Kidney (tissue), 14 donors: ENCODE results near the gene CDC5L. TPM values are rescaled to one million over a fixed set of nuclear protein-coding genes. Genes with fewer than 3 reads are reported as not detected.

Source experiments
- DNase-seq, 5 donors: peaks; one replicate each; pipeline ENCODE4 v3.0.0-alpha.2; 2013 to 2020
- FAIRE-seq: peaks from 2 replicates; lab custom pipeline; 2012; peaks lifted over from hg19 to GRCh38; lab: Jason Lieb, UNC
- H3K27ac ChIP-seq, 2 donors: one replicate each; pipeline ENCODE4 v1.7.0; 2013; ENCODE audit warnings: low read depth in 2 of 2, low read length in 2 of 2, inconsistent platforms in 1 of 2
- H3K27me3 ChIP-seq: one replicate; pipeline ENCODE4 v1.7.1; 2013; ENCODE audit warnings: low read length, inconsistent platforms; ENCODE audit not compliant: control insufficient read depth, insufficient read depth
- H3K36me3 ChIP-seq, 3 donors: one replicate each; pipeline versions ENCODE4 v1.7.0 to v1.7.1; 2013; ENCODE audit warnings: low read length in 3 of 3, control low read depth in 1 of 3, inconsistent platforms in 1 of 3; ENCODE audit not compliant: insufficient read depth in 3 of 3, control insufficient read depth in 2 of 3
- H3K4me1 ChIP-seq, 3 donors: one replicate each; pipeline versions ENCODE4 v1.7.0 to v1.7.1; 2013; ENCODE audit warnings: low read length in 3 of 3, inconsistent platforms in 1 of 3, low read depth in 1 of 3; ENCODE audit not compliant: control insufficient read depth in 2 of 3, insufficient read depth in 2 of 3
- H3K4me3 ChIP-seq, 3 donors: one replicate each; pipeline versions ENCODE4 v1.7.0 to v1.8.1; 2013; ENCODE audit warnings: low read length in 3 of 3, control low read depth in 1 of 3, inconsistent platforms in 1 of 3
- H3K9ac ChIP-seq, 3 donors: one replicate each; pipeline versions ENCODE4 v1.7.0 to v1.7.1; 2013; ENCODE audit warnings: low read length in 3 of 3, control low read depth in 1 of 3, inconsistent platforms in 1 of 3
- H3K9me3 ChIP-seq, 3 donors: one replicate each; pipeline versions ENCODE4 v1.7.0 to v1.7.1; 2013; ENCODE audit warnings: low read length in 3 of 3, control low read depth in 1 of 3, inconsistent platforms in 1 of 3; ENCODE audit not compliant: control insufficient read depth in 2 of 3, insufficient read depth in 1 of 3
- CTCF ChIP-seq: IDR thresholded peaks from 3 replicates; pipeline ENCODE4 v1.5.1; 2012; ENCODE audit warnings: mild to moderate bottlenecking, moderate library complexity, borderline replicate concordance; ENCODE audit not compliant: insufficient read depth; ENCODE audit errors: extremely low read depth
- intact Hi-C: fragments of 100-400 bp; cut with DNase I; formaldehyde crosslinking; loops from one replicate; pipeline ENCODE4 v1.11.1; 2022
- polyA plus RNA-seq: library from polyadenylated mRNA; stranded (reverse); fragments of 350-450 nt; fragmentation: Illumina TruSeq; extraction: RNeasy Lipid Tissue Mini Kit (QIAGEN cat#74804); gene quantifications from one replicate; pipeline ENCODE4 v1.2.3, GENCODE V29; 2014; ENCODE audit warnings: low read depth, low replicate concordance; ENCODE audit not compliant: insufficient read depth
- total RNA-seq: library from RNA; stranded (reverse); fragmentation: NEBNext Ultra II Directional; extraction: Animal tissue kit (Norgen Biotek cat#: 25700); gene quantifications from one replicate; pipeline ENCODE4 v1.2.1, GENCODE V29; 2021
- donor health status: control.
- donor health status: control.
- donor health status: control.
- donor health status: control.
- donor health status: control.
- donor health status: DM: yes; HTN: yes; CAD: no.
- donor health status: Normal renal cell carcinoma (clear cell type).

The CDC5L gene
- total and polyA plus RNA-seq, 2 donors from 2014 or later: 7.6 to 17.6 TPM

- TF ChIP-seq CTCF: no peak
- no peak for DNase-seq
These were observed 42.8 kb downstream of the CDC5L start for GRCh38 chr6:44430326-44430725.

GRCh38 chr6:44431118-44431725 is 43.7 kb downstream of the CDC5L start:
- Histone ChIP-seq H3K9ac (no peak overlapping the region), H3K4me1 (no peaks in the 10 kb centered on the region), H3K36me3 (peaks cover 4 to 9% (median 8%) of the 10 kb centered on the region in 3 donors), H3K9me3 (no peaks in the 10 kb centered on the region), H3K4me3 (no peak overlapping the region), H3K27me3 (no peaks in the 10 kb centered on the region), H3K27ac (no peak overlapping the region)
- peak; percentile 65 for TF ChIP-seq CTCF
- intact Hi-C loops: no loop called here
- FAIRE-seq (peak; percentile 60), DNase-seq (peak in 3 of 5 donors; percentile 52 to 87 (median 78))

More at GRCh38 chr6:44430326-44430725, 42.8 kb downstream of the CDC5L start:
- no peak overlapping the region for H3K27ac ChIP-seq
- H3K9ac ChIP-seq: no peak overlapping the region
- peaks cover 4 to 15% (median 14%) of the 10 kb centered on the region in 3 donors for H3K36me3 ChIP-seq
- no peak for FAIRE-seq
- intact Hi-C loops: no loop called here
- H3K9me3 ChIP-seq: no peaks in the 10 kb centered on the region
- H3K27me3 ChIP-seq: no peaks in the 10 kb centered on the region
- no peak overlapping the region for H3K4me3 ChIP-seq
- no peaks in the 10 kb centered on the region for H3K4me1 ChIP-seq

GRCh38 chr6:44432227-44432626 is 44.7 kb downstream of the CDC5L start:
- no peaks in the 10 kb centered on the region for H3K27me3 ChIP-seq
- H3K9me3 ChIP-seq: no peaks in the 10 kb centered on the region
- FAIRE-seq (no peak), DNase-seq (no peak)
- H3K9ac ChIP-seq: no peak overlapping the region
- TF ChIP-seq CTCF: no peak
- no peaks in the 10 kb centered on the region for H3K4me1 ChIP-seq
- H3K36me3 ChIP-seq: peaks cover 0 to 8% (median 5%) of the 10 kb centered on the region in 3 donors
- no peak overlapping the region for H3K27ac ChIP-seq
- H3K4me3 ChIP-seq: no peak overlapping the region
- intact Hi-C loops: no loop called here
